Measurements from ENCODE around the gene ZC2HC1C. TPM values are rescaled to one million over a fixed set of nuclear protein-coding genes. Genes with fewer than 3 reads are reported as not detected.

Gene ZC2HC1C
- total RNA-seq, 4 donors from 2014 or later = 0.48 to 5.6 (median 1.5) TPM

DNA sequence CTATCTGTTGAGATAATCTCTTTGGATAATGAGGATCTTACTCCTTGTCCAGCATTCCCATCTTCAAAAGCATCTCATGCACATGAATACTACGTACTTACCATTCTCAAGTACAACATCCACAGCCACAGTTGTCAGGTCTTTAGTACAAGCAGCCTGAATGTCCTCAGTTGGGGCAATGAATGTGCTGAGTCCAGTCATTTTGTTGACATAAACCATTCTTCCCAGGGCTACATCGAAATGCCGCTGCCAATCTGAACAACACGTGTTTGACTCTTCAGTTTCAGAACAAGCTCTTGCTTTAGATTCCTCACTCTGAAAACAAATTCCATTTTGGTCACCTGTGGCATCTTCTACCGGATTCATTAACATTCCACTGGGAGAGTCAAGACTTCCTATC lies 23.2 kb upstream of the ZC2HC1C start:
- TF ChIP-seq CTCF (IDR thresholded peaks at IDR 0.05) = no peak
- DNase-seq (ENCODE audit: low spot score) (no peak), ATAC-seq (ENCODE audit: low FRiP score) (no peak)

GRCh38 chr14:75046899-75047298 lies 22.5 kb upstream of the ZC2HC1C start:
- no peak for ATAC-seq (ENCODE audit: low FRiP score)
- no peak for TF ChIP-seq CTCF (IDR thresholded peaks at IDR 0.05)
- DNase-seq (ENCODE audit: low spot score) = no peak

DNA sequence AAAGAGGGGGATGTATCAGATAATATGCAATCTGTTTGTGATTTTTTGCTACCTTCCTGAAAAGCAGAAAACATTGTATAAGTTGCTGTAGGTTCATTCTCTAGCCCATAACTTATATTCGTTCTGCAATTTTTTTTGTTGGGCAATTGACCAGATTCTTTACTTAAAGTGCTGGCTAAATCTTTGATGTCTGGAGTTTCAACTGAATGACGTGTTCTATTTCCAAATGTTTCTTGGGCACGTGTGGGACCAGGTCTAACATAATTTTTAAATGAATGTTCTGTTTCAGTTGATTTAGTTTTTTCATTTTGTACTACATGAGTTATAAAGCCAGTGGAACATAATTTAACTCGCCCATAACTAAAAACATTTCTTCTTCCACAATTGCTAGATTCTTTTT lies 21.9 kb upstream of the ZC2HC1C start:
- no peak for TF ChIP-seq CTCF (IDR thresholded peaks at IDR 0.05)
- DNase-seq (ENCODE audit: low spot score) (no peak), ATAC-seq (ENCODE audit: low FRiP score) (no peak)

DNA sequence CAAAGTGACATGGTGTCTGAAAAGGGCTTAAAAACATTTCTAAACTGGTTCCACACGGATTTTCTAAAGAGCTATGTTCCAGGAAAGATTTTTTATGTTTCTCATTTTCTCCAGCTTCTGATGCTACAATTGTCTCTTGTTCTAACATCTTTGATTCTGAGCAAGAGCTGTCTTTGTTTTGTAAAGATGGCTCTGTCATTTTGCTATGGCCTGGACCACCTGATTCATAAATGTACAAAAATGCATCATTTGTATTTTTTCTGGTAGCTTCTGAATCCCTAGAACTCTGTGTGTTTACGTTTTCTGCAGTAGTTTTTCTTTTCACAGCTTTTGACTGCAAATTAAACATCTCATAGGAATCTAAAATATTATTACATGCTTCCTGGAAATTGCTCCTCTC lies 21.3 kb upstream of the ZC2HC1C start:
- ATAC-seq (ENCODE audit: low FRiP score) (no peak), DNase-seq (ENCODE audit: low spot score) (no peak)
- no peak for TF ChIP-seq CTCF (IDR thresholded peaks at IDR 0.05)

DNA sequence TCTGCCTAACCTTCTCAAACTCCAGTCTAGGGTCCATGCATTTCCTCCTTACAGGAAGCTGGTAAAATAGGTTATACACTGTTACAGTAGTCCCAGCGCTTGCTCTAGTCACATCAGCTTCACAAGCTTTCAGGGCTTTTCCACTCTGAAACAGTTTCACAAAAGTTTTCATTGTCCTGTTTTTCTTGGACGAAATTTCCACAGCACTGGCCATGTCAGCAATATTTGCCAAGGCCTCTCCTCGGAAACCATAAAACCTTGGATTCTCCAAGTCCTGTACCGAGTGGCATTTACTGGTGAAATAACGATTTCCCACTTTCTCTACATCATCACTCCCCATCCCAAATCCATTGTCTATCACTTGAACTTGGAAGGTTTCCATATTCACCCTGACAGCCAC lies 20.3 kb upstream of the ZC2HC1C start:
- TF ChIP-seq CTCF (IDR thresholded peaks at IDR 0.05) = no peak
- ATAC-seq (ENCODE audit: low FRiP score) (no peak), DNase-seq (ENCODE audit: low spot score) (no peak)

DNA sequence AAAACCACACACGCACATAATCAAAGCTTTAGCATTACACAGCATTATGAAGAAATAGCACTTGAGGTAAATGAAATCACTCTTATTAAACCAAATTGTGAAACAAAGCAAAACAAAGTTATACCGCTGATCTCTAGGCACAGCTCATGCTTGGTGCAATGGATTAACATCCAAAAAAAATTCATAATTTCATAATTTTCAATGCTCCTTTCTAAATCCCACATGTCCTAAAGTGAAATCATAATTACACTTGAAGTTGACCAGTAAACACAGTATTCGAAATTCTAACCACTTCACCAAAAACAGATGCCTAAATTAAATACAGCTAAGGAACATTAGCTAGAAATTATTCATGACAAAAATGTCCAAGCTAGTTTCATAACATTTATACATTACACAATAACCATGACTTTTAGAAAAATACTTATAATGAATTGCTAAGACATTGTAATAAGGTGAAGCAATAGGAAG lies 19.7 kb upstream of the ZC2HC1C start:
- ATAC-seq (ENCODE audit: low FRiP score) (peak; percentile 68), DNase-seq (ENCODE audit: low spot score) (no peak)
- TF ChIP-seq CTCF (IDR thresholded peaks at IDR 0.05) = no peak

DNA sequence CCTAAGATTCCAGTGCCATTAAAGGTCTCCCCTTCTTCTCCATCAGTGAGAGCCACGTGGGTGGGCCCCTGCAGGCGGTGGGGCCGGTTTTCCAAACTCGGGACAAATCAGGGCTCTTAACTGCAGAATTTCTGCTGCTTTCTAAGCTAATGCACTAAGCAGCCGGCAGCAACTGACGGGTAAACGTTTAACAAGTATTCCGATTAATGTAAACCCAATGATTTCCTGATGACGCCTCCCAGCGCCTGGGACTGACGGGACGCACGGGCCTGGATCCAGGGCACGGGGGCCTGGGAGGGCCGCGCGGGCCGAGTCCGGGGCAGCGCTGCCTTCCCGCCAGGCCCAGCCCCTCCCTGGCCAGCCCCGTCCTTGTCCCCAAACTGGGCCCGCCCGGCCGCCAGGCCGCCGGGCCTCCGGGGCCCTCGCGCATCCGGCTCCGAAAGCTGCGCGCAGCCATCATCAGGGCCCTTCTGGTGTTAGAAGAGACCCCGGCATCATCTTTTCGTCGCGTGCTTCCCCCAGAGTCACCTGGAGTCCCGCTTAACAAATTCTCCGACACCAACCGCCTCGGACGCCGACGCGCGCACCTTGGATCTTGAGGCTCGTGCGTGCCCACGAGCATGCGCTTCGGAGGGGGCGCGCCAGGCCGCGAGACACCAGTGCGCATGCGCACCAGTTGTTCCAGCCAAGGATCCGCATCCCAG lies 18.4 kb upstream of the ZC2HC1C start, which contains the start of gene MLH3:
Gene MLH3 (minus strand): TSS at position 616 of the 704 bp plus-strand sequence. CDS start 1,812 bp downstream, outside the sequence.
- peak; percentile 56 for DNase-seq (ENCODE audit: low spot score)
- ATAC-seq (ENCODE audit: low FRiP score) = peak; percentile 68
- TF ChIP-seq CTCF (IDR thresholded peaks at IDR 0.05) = no peak
